Ascending aorta (tissue), 2 donors: ENCODE results near the gene ARID1A. TPM values are rescaled to one million over a fixed set of nuclear protein-coding genes. Genes with fewer than 3 reads are reported as not detected.

Experiments
- DNase-seq, 2 donors: peaks; one replicate each; pipeline ENCODE4 v3.0.0-alpha.2; 2019; ENCODE audit warnings: low spot score in 2 of 2
- H3K27ac ChIP-seq, 2 donors: fragments of 200-600 bp; sonication (generic); one replicate each; pipeline ENCODE4 v1.5.1; 2016 to 2017; ENCODE audit warnings: mild to moderate bottlenecking in 1 of 2
- H3K27me3 ChIP-seq: fragments of 200-600 bp; sonication (generic); one replicate; pipeline ENCODE4 v1.5.1; 2017
- H3K36me3 ChIP-seq, 2 donors: fragments of 200-600 bp; sonication (generic); one replicate each; pipeline ENCODE4 v1.5.1; 2016
- H3K4me1 ChIP-seq, 2 donors: fragments of 200-600 bp; sonication (generic); one replicate each; pipeline ENCODE4 v1.5.1; 2016 to 2017; ENCODE audit warnings: mild to moderate bottlenecking in 1 of 2
- H3K4me3 ChIP-seq, 2 donors: fragments of 200-600 bp; sonication (generic); one replicate each; pipeline ENCODE4 v1.5.1; 2016 to 2017; ENCODE audit warnings: mild to moderate bottlenecking in 1 of 2
- H3K9me3 ChIP-seq, 2 donors: fragments of 200-600 bp; sonication (generic); one replicate each; pipeline ENCODE4 v1.5.1; 2016
- intact Hi-C: fragments of 100-400 bp; cut with DNase I; formaldehyde crosslinking; loops from one replicate; pipeline ENCODE4 v1.15.1; 2023
- total RNA-seq: library from RNA; depleted of rRNA; stranded (reverse); fragments of >200 nt; gene quantifications from one replicate; pipeline ENCODE4 v1.1.0, GENCODE V29; 2016
- TF ChIP-seq, protein P1 (sequence below), 3 experiments: fragments of 200-600 bp in 2 of 3; fragments of 450-650 bp in 1 of 3; sonication (generic) in 2 of 3; IDR thresholded peaks; one replicate each; pipeline ENCODE4 v1.5.1; 2016 to 2019; ENCODE audit warnings: antibody characterized with exemption in 3 of 3, mild to moderate bottlenecking in 1 of 3, moderate library complexity in 1 of 3

Gene ARID1A
- total RNA-seq, 1 donor from 2014 or later, result 104 TPM

GRCh38 chr1:26775666-26776065, 79.9 kb downstream of the ARID1A start:
- H3K27ac ChIP-seq, result peak overlapping the region in 1 of 2 donors; percentile 9
- DNase-seq, result no peak
- no peaks in the 10 kb centered on the region for H3K9me3 ChIP-seq
- H3K27me3 ChIP-seq, result no peaks in the 10 kb centered on the region
- H3K36me3 ChIP-seq, result peaks cover 79 to 97% of the 10 kb centered on the region in 2 donors
- H3K4me3 ChIP-seq, result no peak overlapping the region
- TF ChIP-seq, protein P1, sequence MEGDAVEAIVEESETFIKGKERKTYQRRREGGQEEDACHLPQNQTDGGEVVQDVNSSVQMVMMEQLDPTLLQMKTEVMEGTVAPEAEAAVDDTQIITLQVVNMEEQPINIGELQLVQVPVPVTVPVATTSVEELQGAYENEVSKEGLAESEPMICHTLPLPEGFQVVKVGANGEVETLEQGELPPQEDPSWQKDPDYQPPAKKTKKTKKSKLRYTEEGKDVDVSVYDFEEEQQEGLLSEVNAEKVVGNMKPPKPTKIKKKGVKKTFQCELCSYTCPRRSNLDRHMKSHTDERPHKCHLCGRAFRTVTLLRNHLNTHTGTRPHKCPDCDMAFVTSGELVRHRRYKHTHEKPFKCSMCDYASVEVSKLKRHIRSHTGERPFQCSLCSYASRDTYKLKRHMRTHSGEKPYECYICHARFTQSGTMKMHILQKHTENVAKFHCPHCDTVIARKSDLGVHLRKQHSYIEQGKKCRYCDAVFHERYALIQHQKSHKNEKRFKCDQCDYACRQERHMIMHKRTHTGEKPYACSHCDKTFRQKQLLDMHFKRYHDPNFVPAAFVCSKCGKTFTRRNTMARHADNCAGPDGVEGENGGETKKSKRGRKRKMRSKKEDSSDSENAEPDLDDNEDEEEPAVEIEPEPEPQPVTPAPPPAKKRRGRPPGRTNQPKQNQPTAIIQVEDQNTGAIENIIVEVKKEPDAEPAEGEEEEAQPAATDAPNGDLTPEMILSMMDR (IDR thresholded peaks at IDR 0.05), result no peak
- peaks cover 8 to 21% of the 10 kb centered on the region in 2 donors for H3K4me1 ChIP-seq
- intact Hi-C loops, result no loop called here

DNA sequence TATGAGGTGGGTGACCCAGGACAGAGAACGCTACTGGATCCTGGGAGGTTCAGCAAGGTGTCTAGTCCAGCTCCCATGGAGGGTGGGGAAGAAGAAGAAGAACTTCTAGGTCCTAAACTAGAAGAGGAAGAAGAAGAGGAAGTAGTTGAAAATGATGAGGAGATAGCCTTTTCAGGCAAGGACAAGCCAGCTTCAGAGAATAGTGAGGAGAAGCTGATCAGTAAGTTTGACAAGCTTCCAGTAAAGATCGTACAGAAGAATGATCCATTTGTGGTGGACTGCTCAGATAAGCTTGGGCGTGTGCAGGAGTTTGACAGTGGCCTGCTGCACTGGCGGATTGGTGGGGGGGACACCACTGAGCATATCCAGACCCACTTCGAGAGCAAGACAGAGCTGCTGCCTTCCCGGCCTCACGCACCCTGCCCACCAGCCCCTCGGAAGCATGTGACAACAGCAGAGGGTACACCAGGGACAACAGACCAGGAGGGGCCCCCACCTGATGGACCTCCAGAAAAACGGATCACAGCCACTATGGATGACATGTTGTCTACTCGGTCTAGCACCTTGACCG, 83.4 kb downstream of the ARID1A start:
- H3K9me3 ChIP-seq, result no peaks in the 10 kb centered on the region
- H3K4me1 ChIP-seq, result peaks cover 0 to 9% of the 10 kb centered on the region in 2 donors
- no peak overlapping the region for H3K4me3 ChIP-seq
- no peaks in the 10 kb centered on the region for H3K27me3 ChIP-seq
- H3K36me3 ChIP-seq, result peaks cover 69 to 78% of the 10 kb centered on the region in 2 donors
- intact Hi-C loops, result no loop called here
- DNase-seq, result no peak
- H3K27ac ChIP-seq, result no peak overlapping the region
- TF ChIP-seq, protein P1 (IDR thresholded peaks at IDR 0.05), result no peak

GRCh38 chr1:26780344-26780957, 84.6 kb downstream of the ARID1A start:
- TF ChIP-seq, protein P1 (IDR thresholded peaks at IDR 0.05), result no peak
- intact Hi-C loops, result no loop called here
- Histone ChIP-seq H3K4me1 (peaks cover 0 to 14% of the 10 kb centered on the region in 2 donors), H3K9me3 (no peaks in the 10 kb centered on the region), H3K4me3 (no peak overlapping the region), H3K27ac (no peak overlapping the region), H3K36me3 (peaks cover 57 to 65% of the 10 kb centered on the region in 2 donors), H3K27me3 (no peaks in the 10 kb centered on the region)
- no peak for DNase-seq

GRCh38 chr1:26781206-26781825, 85.5 kb downstream of the ARID1A start:
- TF ChIP-seq, protein P1 (IDR thresholded peaks at IDR 0.05), result no peak

GRCh38 chr1:26782521-26783212, 86.9 kb downstream of the ARID1A start:
- peak overlapping the region; percentile 20 to 26 for H3K27ac ChIP-seq
- intact Hi-C loops, result no loop called here

More at GRCh38 chr1:26781206-26781825, 85.5 kb downstream of the ARID1A start:
- no peak for DNase-seq
- Histone ChIP-seq H3K27ac (no peak overlapping the region), H3K4me1 (peaks cover 4 to 21% of the 10 kb centered on the region in 2 donors), H3K9me3 (no peaks in the 10 kb centered on the region), H3K36me3 (peaks cover 48 to 57% of the 10 kb centered on the region in 2 donors), H3K4me3 (no peak overlapping the region), H3K27me3 (no peaks in the 10 kb centered on the region)
- intact Hi-C loops, result no loop called here

More at GRCh38 chr1:26782521-26783212, 86.9 kb downstream of the ARID1A start:
- Histone ChIP-seq H3K4me3 (no peak overlapping the region), H3K27me3 (no peaks in the 10 kb centered on the region), H3K9me3 (no peaks in the 10 kb centered on the region), H3K4me1 (peaks cover 9 to 25% of the 10 kb centered on the region in 2 donors), H3K36me3 (peaks cover 35 to 43% of the 10 kb centered on the region in 2 donors)
- no peak for DNase-seq
- TF ChIP-seq, protein P1 (IDR thresholded peaks at IDR 0.05), result no peak
